ENCODE results near the gene IMPDH2. TPM values are rescaled to one million over a fixed set of nuclear protein-coding genes. Genes with fewer than 3 reads are reported as not detected.

IMPDH2 gene
- total and polyA plus RNA-seq, 2 of the 8 experiments (the other 6 are each of a cell fraction or from before 2014, with no cell fraction given), result 374 to 409 TPM

DNA sequence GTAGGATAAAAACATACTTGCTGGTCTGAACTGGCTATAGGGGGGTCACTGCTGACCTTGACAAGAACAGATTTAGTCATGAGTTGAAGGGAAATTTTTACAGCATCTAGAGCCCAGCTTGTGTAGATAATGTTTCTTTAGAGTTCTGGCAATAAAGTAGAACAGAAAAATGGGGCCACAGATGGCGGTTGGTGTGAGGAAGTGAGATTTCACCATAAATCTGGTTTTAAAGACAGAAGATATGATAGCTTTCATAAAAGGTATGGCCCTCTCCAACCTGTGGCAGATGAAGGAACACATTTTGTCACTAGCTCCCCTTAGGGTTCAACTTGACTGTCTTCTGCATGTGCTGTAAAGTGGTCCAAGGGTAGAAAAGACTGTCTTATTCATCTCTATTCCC, 24.3 kb upstream of the IMPDH2 start:
- Histone ChIP-seq H4K91ac (replicated peaks; ENCODE audit: insufficient read length, low read length) (no peak overlapping the region), H3K4me1 (replicated peaks in 1 of 4; ENCODE audit: control insufficient read depth in 3 of 4, insufficient read depth in 4 of 4, low read length in 3 of 4) (no peaks in the 10 kb centered on the region), H2BK20ac (ENCODE audit: low read length) (no peak overlapping the region), H3K4me3 (ENCODE audit: extremely low read depth in 1 of 4, insufficient read depth in 2 of 4, low read depth in 3 of 4, low read length in 4 of 4) (no peak overlapping the region), H3K23me2 (ENCODE audit: low read depth, low read length) (no peaks in the 10 kb centered on the region), H2BK5ac (ENCODE audit: low read depth, low read length) (no peak overlapping the region), H2AK5ac (ENCODE audit: low read depth, low read length) (no peak overlapping the region), H2BK120ac (replicated peaks; ENCODE audit: low read depth, low read length) (no peak overlapping the region), H3K79me2 (ENCODE audit: control insufficient read depth in 1 of 2, insufficient read depth in 2 of 2, low read length in 2 of 2) (peaks cover 0 to 17% of the 10 kb centered on the region in 2 experiments; a peak in 2 of 4 replicates), H3K79me1 (ENCODE audit: low read depth, low read length) (peaks cover 12% of the 10 kb centered on the region), H3K27ac (ENCODE audit: low read depth, low read length) (no peak overlapping the region), H2AFZ (ENCODE audit: low read length) (no peak overlapping the region), H3K4me2 (ENCODE audit: insufficient read depth in 1 of 2, low read depth in 2 of 2, low read length in 2 of 2) (no peak overlapping the region), H3K9ac (replicated peaks in 1 of 4; ENCODE audit: extremely low read depth in 1 of 4, low read depth in 3 of 4, low read length in 3 of 4) (no peak overlapping the region), H3K18ac (ENCODE audit: extremely low read depth, low read length) (no peak overlapping the region), H3K23ac (ENCODE audit: insufficient read length) (no peak overlapping the region), H3K27me3 (replicated peaks in 1 of 4; ENCODE audit: control insufficient read depth in 3 of 4, extremely low read depth in 1 of 4, insufficient read depth in 3 of 4, low read length in 3 of 4) (no peaks in the 10 kb centered on the region; a peak in 1 of 7 replicates), H3K4ac (replicated peaks; ENCODE audit: insufficient read length, low read depth, low read length) (no peak overlapping the region), H3K36me3 (ENCODE audit: control insufficient read depth in 2 of 4, insufficient read depth in 4 of 4, low read length in 3 of 4) (peaks cover 32 to 57% (median 46%) of the 10 kb centered on the region in 4 experiments), H3K9me3 (ENCODE audit: insufficient read depth in 2 of 2, low read depth in 1 of 2, low read length in 1 of 2) (no peaks in the 10 kb centered on the region), H3K56ac (replicated peaks; ENCODE audit: insufficient read length, low read depth, low read length) (no peak overlapping the region), H4K20me1 (replicated peaks in 1 of 2; ENCODE audit: control insufficient read depth in 1 of 2, insufficient read depth in 2 of 2, low read length in 2 of 2) (peaks cover 0 to 11% of the 10 kb centered on the region in 2 experiments), H4K8ac (ENCODE audit: extremely low read depth, insufficient read depth, low read length) (no peak overlapping the region), H3K14ac (ENCODE audit: insufficient read length) (no peak overlapping the region), H4K5ac (ENCODE audit: insufficient read length, low read depth, low read length) (no peak overlapping the region), H2BK15ac (ENCODE audit: low read length) (no peak overlapping the region), H2BK12ac (ENCODE audit: low read depth, low read length) (no peak overlapping the region)
- 94% methylated on average over 1 of the region's 1 CpG; no CpG with 5 or more reads in 1 of the 2 experiments for WGBS, 2 experiments (ENCODE audit: extremely low coverage in 1 of 2, insufficient coverage in 1 of 2, insufficient read length in 1 of 2, insufficient replicate concordance in 2 of 2, low coverage in 1 of 2, low lambda C conversion rate in 2 of 2, missing lambda C conversion rate in 1 of 2)
- POLR2A ChIA-PET (ENCODE audit: partially characterized antibody), result interaction anchor here (0.5 to 1.2 kb wide), 3 partner anchors 10 to 275 kb away, joined by 3 read pairs; partner anchors contain the start of gene QRICH1
- DNase-seq (ENCODE audit: low read depth in 1 of 2, low spot score in 2 of 2) (no peak), FAIRE-seq (no peak)
- CTCF ChIA-PET (ENCODE audit: partially characterized antibody), result no interaction called here
- TF ChIP-seq ZNF274 (IDR thresholded peaks at IDR 0.05; ENCODE audit: borderline replicate concordance, extremely low read depth, low read length) (no peak), NRF1 (IDR thresholded peaks at IDR 0.05; ENCODE audit: low read depth, low read length) (no peak), SRF (IDR thresholded peaks at IDR 0.05; ENCODE audit: low read depth, low read length) (no peak), EZH2 (IDR thresholded peaks at IDR 0.05; ENCODE audit: low read depth, low read length, severe bottlenecking) (no peak), RBBP5 (IDR thresholded peaks at IDR 0.05; ENCODE audit: borderline replicate concordance, low read depth, low read length) (no peak), CBX8 (IDR thresholded peaks at IDR 0.05; ENCODE audit: borderline replicate concordance, low read depth, low read length) (no peak), SIRT6 (IDR thresholded peaks at IDR 0.05; ENCODE audit: low read length) (no peak), KDM1A (IDR thresholded peaks at IDR 0.05; ENCODE audit: borderline replicate concordance, low read length) (no peak), CHD1 (IDR thresholded peaks at IDR 0.05; ENCODE audit: low read depth, low read length) (no peak), TCF12 (IDR thresholded peaks at IDR 0.05; ENCODE audit: low read depth, low read length) (no peak), YY1 (IDR thresholded peaks at IDR 0.05; ENCODE audit: low read depth, low read length) (no peak), SAP30 (IDR thresholded peaks at IDR 0.05; ENCODE audit: insufficient read depth, insufficient replicate concordance, low read length) (no peak), NANOG (IDR thresholded peaks at IDR 0.05; ENCODE audit: insufficient read depth, low read depth, low read length, poor library complexity, severe bottlenecking) (no peak)
- TF ChIP-seq, protein P1, sequence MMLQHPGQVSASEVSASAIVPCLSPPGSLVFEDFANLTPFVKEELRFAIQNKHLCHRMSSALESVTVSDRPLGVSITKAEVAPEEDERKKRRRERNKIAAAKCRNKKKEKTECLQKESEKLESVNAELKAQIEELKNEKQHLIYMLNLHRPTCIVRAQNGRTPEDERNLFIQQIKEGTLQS (IDR thresholded peaks at IDR 0.05; ENCODE audit: insufficient read depth, low read depth, low read length), result no peak

All from H1 (cell line).